ENCODE results near the gene EXOC4. TPM values are rescaled to one million over a fixed set of nuclear protein-coding genes. Genes with fewer than 3 reads are reported as not detected.

The EXOC4 gene
- total RNA-seq, 4 donors from 2014 or later = 59.2 to 88.7 (median 71.6) TPM

- ATAC-seq (ENCODE audit: low FRiP score) (no peak), DNase-seq (ENCODE audit: low spot score) (no peak)
- no peak for TF ChIP-seq CTCF (IDR thresholded peaks at IDR 0.05)
These were observed 851.3 kb downstream of the EXOC4 start for GRCh38 chr7:134104166-134104565.

DNA sequence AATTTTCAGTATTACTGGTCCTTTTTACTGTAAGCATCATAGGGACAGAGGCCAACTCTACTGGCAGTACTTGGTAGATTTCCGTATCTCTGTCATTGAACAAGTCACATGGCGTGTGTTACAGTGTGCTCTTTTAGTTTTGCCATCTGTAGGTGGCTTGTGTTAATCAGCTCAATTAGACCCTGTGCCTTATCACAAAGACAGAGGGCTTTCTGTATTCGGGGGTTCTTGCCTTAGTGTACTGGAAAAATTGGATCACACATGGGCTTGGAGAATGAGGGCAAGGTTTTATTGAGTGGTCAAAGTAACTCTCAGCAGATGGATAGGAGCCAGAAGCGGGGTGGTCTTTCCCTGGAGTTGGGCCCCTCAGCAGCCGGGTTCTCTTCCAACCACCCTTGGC lies 853.0 kb downstream of the EXOC4 start:
- DNase-seq (ENCODE audit: low spot score) (no peak), ATAC-seq (ENCODE audit: low FRiP score) (no peak)
- no peak for TF ChIP-seq CTCF (IDR thresholded peaks at IDR 0.05)

DNA sequence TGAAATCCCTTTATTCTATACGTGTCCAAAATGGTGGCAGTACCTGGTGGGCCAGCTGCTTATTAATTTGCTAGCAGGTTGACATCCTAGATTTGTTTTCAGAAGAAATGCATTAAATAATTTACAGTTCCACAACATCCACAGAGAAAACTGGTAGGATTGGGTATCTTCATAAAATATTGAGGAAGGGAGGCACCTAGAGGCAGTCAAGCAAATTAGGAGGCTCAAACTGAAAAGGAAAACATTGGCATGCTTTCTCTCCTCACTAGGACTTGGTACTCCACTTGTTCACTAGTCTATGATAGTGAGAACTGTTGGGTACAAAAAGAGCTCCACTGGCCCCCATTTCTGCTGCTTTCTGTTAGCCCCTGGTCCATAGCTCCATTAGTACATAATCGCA lies 855.9 kb downstream of the EXOC4 start:
- no peak for ATAC-seq (ENCODE audit: low FRiP score)
- no peak for TF ChIP-seq CTCF (IDR thresholded peaks at IDR 0.05)
- no peak for DNase-seq (ENCODE audit: low spot score)

DNA sequence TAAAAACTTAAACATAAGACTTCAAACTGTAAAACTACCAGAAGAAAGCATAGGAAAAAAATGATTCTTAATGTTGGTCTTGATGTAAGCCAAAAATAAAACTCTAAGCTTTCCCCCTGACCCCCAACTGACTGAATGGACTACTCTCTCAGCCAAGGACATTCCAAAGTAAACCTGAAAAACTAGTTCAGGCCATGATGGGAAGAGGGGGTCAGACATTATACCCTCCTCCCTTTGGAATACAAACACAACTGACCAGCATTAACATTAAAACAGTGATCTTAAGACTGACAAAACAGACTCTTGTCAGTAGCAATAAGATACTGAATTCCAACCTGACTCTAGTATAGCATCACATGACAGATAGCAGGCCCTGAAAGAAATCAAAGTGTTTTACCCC lies 860.8 kb downstream of the EXOC4 start:
- no peak for TF ChIP-seq CTCF (IDR thresholded peaks at IDR 0.05)
- ATAC-seq (ENCODE audit: low FRiP score) (no peak), DNase-seq (ENCODE audit: low spot score) (no peak)

DNA sequence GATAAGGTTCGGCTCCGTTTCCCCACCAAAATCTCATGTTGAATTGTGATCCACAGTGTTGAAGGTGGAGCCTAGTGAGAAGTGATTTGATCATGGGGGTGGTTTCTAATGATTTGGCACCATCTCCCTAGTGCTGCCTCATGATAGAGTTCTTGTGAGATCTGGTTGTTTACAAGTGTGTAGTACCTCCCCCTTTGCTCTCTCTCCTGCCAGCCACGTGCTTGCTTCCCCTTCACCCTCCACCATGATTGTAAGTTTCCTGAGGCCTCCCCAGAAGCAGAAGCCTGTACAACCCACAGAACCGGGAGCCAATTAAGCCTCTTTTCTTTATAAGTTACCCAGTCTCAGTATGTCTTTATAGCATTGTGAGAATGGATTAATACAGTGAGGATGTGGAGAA lies 862.1 kb downstream of the EXOC4 start:
- ATAC-seq (ENCODE audit: low FRiP score) (no peak), DNase-seq (ENCODE audit: low spot score) (no peak)
- no peak for TF ChIP-seq CTCF (IDR thresholded peaks at IDR 0.05)

Small RNAs within 50 kb of the gene (small RNA-seq; reads per million reads assigned to genes)
- not detected for gene MIR6133

Other genes with a start within 250 kb of the EXOC4 start
- gene CHCHD3, start 171.0 kb upstream of the EXOC4 start, total RNA-seq = 10 to 100 TPM; 53.0 to 63.1 (median 56.5) TPM

Data from omental fat pad (tissue), 4 donors.